ENCODE data around the gene MAN2A2. TPM values are rescaled to one million over a fixed set of nuclear protein-coding genes. Genes with fewer than 3 reads are reported as not detected.

Gene MAN2A2
- total RNA-seq, 1 donor from 2014 or later = 8.4 TPM

DNA sequence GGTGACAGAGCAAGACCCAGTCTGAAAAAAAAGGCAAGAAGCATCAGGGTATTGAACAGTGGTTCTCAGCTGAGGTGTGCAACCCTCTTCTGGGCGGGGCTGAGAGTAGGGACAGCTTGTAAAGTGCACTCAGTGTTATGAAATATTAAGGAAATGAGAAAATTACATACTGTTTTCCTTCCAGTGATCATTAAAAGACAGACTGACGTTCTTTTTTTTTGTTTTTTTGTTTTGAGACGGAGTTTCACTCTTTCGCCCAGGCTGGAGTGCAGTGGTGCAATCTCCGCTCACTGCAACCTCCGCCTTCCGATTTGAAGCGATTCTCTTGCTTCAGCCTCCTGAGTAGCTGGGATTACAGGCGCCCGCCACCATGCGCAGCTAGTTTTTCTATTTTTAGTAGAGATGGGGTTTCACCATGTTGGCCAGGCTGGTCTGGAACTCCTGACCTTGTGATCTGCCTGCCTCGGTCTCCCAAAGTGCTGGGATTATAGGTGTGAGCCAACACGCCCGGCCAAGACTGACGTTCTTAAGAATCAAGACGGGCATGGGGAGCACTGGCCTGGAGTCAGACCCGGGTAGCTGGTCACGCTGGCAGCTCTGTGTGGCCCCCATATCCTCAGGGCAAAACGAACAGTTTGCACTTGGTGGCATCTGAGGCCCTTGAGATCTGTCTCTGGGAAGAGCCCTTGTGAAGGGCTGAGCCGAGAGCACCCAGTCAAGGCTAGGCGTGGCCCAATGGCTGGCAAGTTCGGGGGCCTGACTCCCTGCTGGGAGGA is 11.4 kb downstream of the MAN2A2 start:
- no peaks in the 10 kb centered on the region for H3K27me3 ChIP-seq (ENCODE audit: control insufficient read depth, insufficient read depth, low read length)
- FAIRE-seq (no peak), DNase-seq (ENCODE audit: low read depth) (no peak)
- peaks cover 26% of the 10 kb centered on the region for H3K36me3 ChIP-seq (ENCODE audit: control insufficient read depth, insufficient read depth, low read length)
- TF ChIP-seq, protein P1, sequence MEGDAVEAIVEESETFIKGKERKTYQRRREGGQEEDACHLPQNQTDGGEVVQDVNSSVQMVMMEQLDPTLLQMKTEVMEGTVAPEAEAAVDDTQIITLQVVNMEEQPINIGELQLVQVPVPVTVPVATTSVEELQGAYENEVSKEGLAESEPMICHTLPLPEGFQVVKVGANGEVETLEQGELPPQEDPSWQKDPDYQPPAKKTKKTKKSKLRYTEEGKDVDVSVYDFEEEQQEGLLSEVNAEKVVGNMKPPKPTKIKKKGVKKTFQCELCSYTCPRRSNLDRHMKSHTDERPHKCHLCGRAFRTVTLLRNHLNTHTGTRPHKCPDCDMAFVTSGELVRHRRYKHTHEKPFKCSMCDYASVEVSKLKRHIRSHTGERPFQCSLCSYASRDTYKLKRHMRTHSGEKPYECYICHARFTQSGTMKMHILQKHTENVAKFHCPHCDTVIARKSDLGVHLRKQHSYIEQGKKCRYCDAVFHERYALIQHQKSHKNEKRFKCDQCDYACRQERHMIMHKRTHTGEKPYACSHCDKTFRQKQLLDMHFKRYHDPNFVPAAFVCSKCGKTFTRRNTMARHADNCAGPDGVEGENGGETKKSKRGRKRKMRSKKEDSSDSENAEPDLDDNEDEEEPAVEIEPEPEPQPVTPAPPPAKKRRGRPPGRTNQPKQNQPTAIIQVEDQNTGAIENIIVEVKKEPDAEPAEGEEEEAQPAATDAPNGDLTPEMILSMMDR (IDR thresholded peaks at IDR 0.05; ENCODE audit: insufficient read depth, low read length, severe bottlenecking) = no peak
- no peak overlapping the region for H3K4me3 ChIP-seq (ENCODE audit: low read depth, low read length)

DNA sequence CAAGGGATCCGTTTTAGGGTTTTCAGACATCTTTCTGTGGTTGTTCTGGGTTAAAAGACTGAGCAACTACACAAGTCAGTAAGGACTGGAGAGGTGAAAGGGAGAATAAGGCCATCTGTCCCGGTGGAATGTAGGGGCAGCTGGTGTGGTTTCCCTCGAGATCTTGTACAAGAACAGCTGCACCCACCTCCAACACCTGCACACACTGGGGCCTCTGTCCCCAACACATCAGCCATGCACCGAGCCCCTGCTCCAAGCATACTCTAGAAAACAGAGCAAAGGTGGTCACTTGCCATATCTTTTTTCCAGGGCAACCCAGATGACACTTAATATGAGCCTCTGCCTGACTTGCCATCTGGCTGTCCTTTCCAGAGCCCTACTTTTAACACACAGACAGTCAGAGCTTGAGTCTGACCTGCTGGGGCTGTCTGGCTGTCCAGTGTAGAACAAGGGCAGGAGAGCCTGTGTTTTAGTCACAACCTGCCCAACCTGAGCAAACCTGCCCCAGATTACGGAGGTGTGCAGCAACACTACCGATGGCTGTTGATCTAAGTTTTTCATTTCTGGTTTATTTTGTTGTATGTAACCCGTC is 12.2 kb downstream of the MAN2A2 start:
- FAIRE-seq = no peak

GRCh38 chr15:90915808-90916440 is 12.8 kb downstream of the MAN2A2 start:
- Histone ChIP-seq H3K36me3 (ENCODE audit: control insufficient read depth, insufficient read depth, low read length) (peaks cover 22% of the 10 kb centered on the region), H3K27me3 (ENCODE audit: control insufficient read depth, insufficient read depth, low read length) (no peaks in the 10 kb centered on the region), H3K4me3 (ENCODE audit: low read depth, low read length) (no peak overlapping the region)
- TF ChIP-seq, protein P1 (IDR thresholded peaks at IDR 0.05; ENCODE audit: insufficient read depth, low read length, severe bottlenecking) = no peak
- FAIRE-seq (no peak), DNase-seq (ENCODE audit: low read depth) (no peak)

More for the DNA sequence above, 12.2 kb downstream of the MAN2A2 start:
- Histone ChIP-seq H3K4me3 (ENCODE audit: low read depth, low read length) (no peak overlapping the region), H3K27me3 (ENCODE audit: control insufficient read depth, insufficient read depth, low read length) (no peaks in the 10 kb centered on the region), H3K36me3 (ENCODE audit: control insufficient read depth, insufficient read depth, low read length) (peaks cover 24% of the 10 kb centered on the region)
- DNase-seq (ENCODE audit: low read depth) = no peak
- TF ChIP-seq, protein P1 (IDR thresholded peaks at IDR 0.05; ENCODE audit: insufficient read depth, low read length, severe bottlenecking) = no peak

DNA sequence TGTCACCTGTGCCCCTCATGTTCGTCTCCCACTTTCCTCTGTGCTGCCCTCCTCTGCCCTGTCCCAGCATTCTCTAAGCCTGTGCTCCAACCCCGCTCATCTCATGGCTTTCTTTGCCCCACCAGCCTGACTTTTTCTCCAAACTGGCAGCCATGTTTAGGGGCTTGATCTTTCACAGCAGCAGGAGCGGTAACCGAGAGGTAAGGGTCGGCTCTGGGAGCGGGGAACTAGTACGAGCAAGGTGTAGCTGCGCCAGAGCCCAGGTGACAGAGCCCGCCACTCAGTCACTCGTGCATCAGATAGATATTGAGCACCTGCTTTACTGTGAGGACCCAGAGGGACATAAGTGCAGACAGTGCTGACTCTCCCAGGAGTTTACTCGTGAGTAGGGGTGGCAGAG is 13.4 kb downstream of the MAN2A2 start:
- DNase-seq (ENCODE audit: low read depth) = no peak
- Histone ChIP-seq H3K27me3 (ENCODE audit: control insufficient read depth, insufficient read depth, low read length) (no peaks in the 10 kb centered on the region), H3K4me3 (ENCODE audit: low read depth, low read length) (no peak overlapping the region), H3K36me3 (ENCODE audit: control insufficient read depth, insufficient read depth, low read length) (peaks cover 19% of the 10 kb centered on the region)
- peak; percentile 90 for FAIRE-seq
- TF ChIP-seq, protein P1 (IDR thresholded peaks at IDR 0.05; ENCODE audit: insufficient read depth, low read length, severe bottlenecking) = no peak

DNA sequence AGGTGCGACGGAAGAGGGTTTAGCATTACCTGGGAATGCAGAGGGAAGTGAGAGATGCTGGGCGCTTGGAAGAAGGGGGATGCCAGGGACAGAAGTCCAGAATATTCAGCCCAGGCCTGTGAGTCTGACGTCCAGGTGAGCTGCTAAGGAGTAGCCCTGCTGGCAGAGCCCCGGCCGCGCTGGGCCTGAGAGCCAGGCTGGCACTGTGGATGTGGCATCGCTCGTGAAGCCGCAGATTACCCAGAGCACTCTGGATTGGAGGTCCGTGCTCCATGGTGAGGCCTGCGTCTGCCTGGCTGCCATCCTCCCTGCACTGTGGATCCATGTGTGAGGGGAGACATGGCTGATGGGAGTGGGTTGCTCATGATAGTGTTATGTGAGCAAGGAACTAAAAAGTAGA is 14.5 kb downstream of the MAN2A2 start:
- TF ChIP-seq, protein P1 (IDR thresholded peaks at IDR 0.05; ENCODE audit: insufficient read depth, low read length, severe bottlenecking) = no peak

More for the DNA sequence above, 14.5 kb downstream of the MAN2A2 start:
- no peak for FAIRE-seq
- Histone ChIP-seq H3K27me3 (ENCODE audit: control insufficient read depth, insufficient read depth, low read length) (no peaks in the 10 kb centered on the region), H3K36me3 (ENCODE audit: control insufficient read depth, insufficient read depth, low read length) (peaks cover 13% of the 10 kb centered on the region), H3K4me3 (ENCODE audit: low read depth, low read length) (no peak overlapping the region)
- no peak for DNase-seq (ENCODE audit: low read depth)
